DMS153 treated with DMSO at 0.1 percent for 48 hours (cell line): ENCODE data around the gene RAVER1.

Experiments used
- DNase-seq: peaks from one replicate; lab custom pipeline; 2025; ENCODE audit not compliant: unreplicated experiment; lab: John Stamatoyannopoulos, UW

Gene RAVER1

GRCh38 chr19:10318807-10319682, 14.3 kb downstream of the RAVER1 start:
- no peak for DNase-seq

GRCh38 chr19:10317857-10318462, 15.4 kb downstream of the RAVER1 start:
- DNase-seq: no peak

- DNase-seq: no peak
These were observed 16.1 kb downstream of the RAVER1 start for GRCh38 chr19:10317045-10317856.

- no peak for DNase-seq
These were observed 16.9 kb downstream of the RAVER1 start for GRCh38 chr19:10316229-10317044.

GRCh38 chr19:10315335-10316214, 17.8 kb downstream of the RAVER1 start, which contains the start of gene FDX2:
TSS of gene FDX2 (minus strand) at chr19:10316015. CDS start at chr19:10315996, 19 bp downstream.
- DNase-seq: peak; percentile 81

- DNase-seq: no peak
These were observed 23.9 kb downstream of the RAVER1 start, which contains the start of gene ZGLP1 for GRCh38 chr19:10309423-10309822. TSS of gene ZGLP1 (minus strand) at chr19:10309815.

- no peak for DNase-seq
These were observed 27.0 kb downstream of the RAVER1 start for GRCh38 chr19:10306327-10306726.

GRCh38 chr19:10305139-10305806, 28.1 kb downstream of the RAVER1 start:
- no peak for DNase-seq

- no peak for DNase-seq
These were observed 33.5 kb downstream of the RAVER1 start for GRCh38 chr19:10299545-10300458.

- no peak for DNase-seq
These were observed 37.3 kb downstream of the RAVER1 start for GRCh38 chr19:10295847-10296591.

- DNase-seq: no peak
These were observed 38.0 kb downstream of the RAVER1 start for GRCh38 chr19:10295305-10295846.

- no peak for DNase-seq
These were observed 39.0 kb downstream of the RAVER1 start for GRCh38 chr19:10294368-10294697.

- DNase-seq: no peak
These were observed 39.5 kb downstream of the RAVER1 start for GRCh38 chr19:10293637-10294367.

- no peak for DNase-seq
These were observed 40.3 kb downstream of the RAVER1 start for GRCh38 chr19:10292789-10293636.

GRCh38 chr19:10292206-10292788, 41.0 kb downstream of the RAVER1 start:
- DNase-seq: peak; percentile 61
